HepG2 (cell line): ENCODE results near the gene DYDC2. TPM values are rescaled to one million over a fixed set of nuclear protein-coding genes. Genes with fewer than 3 reads are reported as not detected.

ENCODE experiments used
- ATRX ChIP-seq: sonication (generic); formaldehyde crosslinking; IDR thresholded peaks from 2 replicates; pipeline ENCODE4 v1.4.0; 2020; ENCODE audit warnings: missing genetic modification reagents, borderline replicate concordance
- GATAD2A ChIP-seq: IDR thresholded peaks from 2 replicates; pipeline ENCODE4 v1.6.1; 2016
- GFI1 ChIP-seq: sonication (generic); formaldehyde crosslinking; IDR thresholded peaks from 2 replicates; pipeline ENCODE4 v1.5.0; 2020; ENCODE audit warnings: missing genetic modification reagents, mild to moderate bottlenecking, borderline replicate concordance
- HNRNPH1 ChIP-seq: fragments of 200-400 bp; formaldehyde crosslinking; optimal IDR thresholded peaks from 2 replicates; pipeline ENCODE3; 2017; ENCODE audit warnings: mild to moderate bottlenecking, low read depth, low read length
- MEIS2 ChIP-seq: sonication (generic); formaldehyde crosslinking; IDR thresholded peaks from 2 replicates; pipeline ENCODE4 v1.9.0; 2021; ENCODE audit warnings: mild to moderate bottlenecking, missing genetic modification reagents
- RBM39 ChIP-seq: fragments of 200-400 bp; formaldehyde crosslinking; IDR thresholded peaks from one replicate; pipeline ENCODE4 v1.6.1; 2018; ENCODE audit warnings: antibody characterized with exemption, mild to moderate bottlenecking, low read depth, low read length; ENCODE audit not compliant: poor library complexity, severe bottlenecking
- SRSF4 ChIP-seq: fragments of 200-400 bp; formaldehyde crosslinking; IDR thresholded peaks from one replicate; pipeline ENCODE4 v1.6.1; 2018; ENCODE audit warnings: mild to moderate bottlenecking, low read depth, low read length, moderate library complexity; ENCODE audit not compliant: poor library complexity, severe bottlenecking
- TBP ChIP-seq: sonication (generic); formaldehyde crosslinking; IDR thresholded peaks from 2 replicates; pipeline ENCODE4 v1.5.0; 2020; ENCODE audit warnings: missing genetic modification reagents
- TBX2 ChIP-seq: sonication (generic); formaldehyde crosslinking; IDR thresholded peaks from 2 replicates; pipeline ENCODE4 v1.5.0; 2020; ENCODE audit warnings: missing genetic modification reagents, mild to moderate bottlenecking, borderline replicate concordance
- WIZ ChIP-seq: sonication (generic); formaldehyde crosslinking; IDR thresholded peaks from 2 replicates; pipeline ENCODE4 v1.5.1; 2020; ENCODE audit warnings: mild to moderate bottlenecking, missing genetic modification reagents
- ZBTB20 ChIP-seq: sonication (generic); formaldehyde crosslinking; IDR thresholded peaks from 2 replicates; pipeline ENCODE4 v1.8.1; 2023; ENCODE audit warnings: missing genetic modification reagents, low read depth, mild to moderate bottlenecking, borderline replicate concordance
- ZNF160 ChIP-seq: sonication (generic); formaldehyde crosslinking; IDR thresholded peaks from 2 replicates; pipeline ENCODE4 v1.8.0; 2022; ENCODE audit warnings: mild to moderate bottlenecking, inconsistent platforms, missing genetic modification reagents
- ZNF335 ChIP-seq: sonication (generic); formaldehyde crosslinking; IDR thresholded peaks from 2 replicates; pipeline ENCODE4 v1.4.0; 2020; ENCODE audit warnings: missing genetic modification reagents
- ZNF33B ChIP-seq: sonication (generic); formaldehyde crosslinking; IDR thresholded peaks from 2 replicates; pipeline ENCODE4 v1.5.1; 2020; ENCODE audit warnings: mild to moderate bottlenecking, missing genetic modification reagents
- ZNF468 ChIP-seq: sonication (generic); formaldehyde crosslinking; IDR thresholded peaks from 2 replicates; pipeline ENCODE4 v1.8.0; 2022; ENCODE audit warnings: mild to moderate bottlenecking, moderate library complexity, missing genetic modification reagents
- ZNF777 ChIP-seq: sonication (generic); formaldehyde crosslinking; IDR thresholded peaks from 2 replicates; pipeline ENCODE4 v1.4.0; 2020; ENCODE audit warnings: missing genetic modification reagents
- polyA plus RNA-seq, 8 experiments: library from polyadenylated mRNA; depleted of rRNA in 3 of 8; stranded (reverse) in 7 of 8; unstranded in 1 of 8; fragments of >200 nt; fragmentation: Illumina TruSeq in 4 of 8; extraction: Trizol in 4 of 8; gene quantifications; 2 replicates each; pipeline versions ENCODE4 v1.2.1 to v1.2.3, GENCODE V29; 2011 to 2016; ENCODE audit warnings: low read depth in 4 of 8, missing spikeins in 1 of 8, mixed read lengths in 1 of 8; ENCODE audit not compliant: insufficient read depth in 1 of 8
- total RNA-seq, 5 experiments: library from RNA; depleted of rRNA; stranded (reverse); fragments of >200 nt; fragmentation: Illumina TruSeq; extraction: Trizol; gene quantifications; 2 replicates each; pipeline ENCODE4 v1.2.3, GENCODE V29; 2016; ENCODE audit warnings: low read depth in 1 of 5
- TF ChIP-seq, protein P1 (sequence below): sonication (generic); formaldehyde crosslinking; IDR thresholded peaks from 2 replicates; pipeline ENCODE4 v1.4.0; 2020; ENCODE audit warnings: mild to moderate bottlenecking, low read depth, missing genetic modification reagents
- TF ChIP-seq, protein P2 (sequence below): IDR thresholded peaks from 2 replicates; pipeline ENCODE4 v1.4.0; 2020; ENCODE audit warnings: mild to moderate bottlenecking, missing genetic modification reagents
- TF ChIP-seq, protein P3 (sequence below): sonication (generic); formaldehyde crosslinking; IDR thresholded peaks from 2 replicates; pipeline ENCODE4 v1.5.1; 2020; ENCODE audit warnings: missing genetic modification reagents, mild to moderate bottlenecking, borderline replicate concordance
- TF ChIP-seq, protein P4 (sequence below): sonication (generic); formaldehyde crosslinking; IDR thresholded peaks from 2 replicates; pipeline ENCODE4 v1.4.0; 2020; ENCODE audit warnings: missing genetic modification reagents, low read depth, mild to moderate bottlenecking, borderline replicate concordance
- TF ChIP-seq, protein P5 (sequence below): sonication (generic); formaldehyde crosslinking; IDR thresholded peaks from 2 replicates; pipeline ENCODE4 v1.5.0; 2020; ENCODE audit warnings: missing genetic modification reagents
- TF ChIP-seq, protein P6 (sequence below): IDR thresholded peaks from 2 replicates; pipeline ENCODE4 v1.6.1; 2018; ENCODE audit warnings: missing genetic modification reagents, mild to moderate bottlenecking, missing compliant biosample characterization

DYDC2 gene
- total and polyA plus RNA-seq, 2 of the 13 experiments (the other 11 are each of a cell fraction or from before 2014, with no cell fraction given): 0.98 to 2.3 TPM

DNA sequence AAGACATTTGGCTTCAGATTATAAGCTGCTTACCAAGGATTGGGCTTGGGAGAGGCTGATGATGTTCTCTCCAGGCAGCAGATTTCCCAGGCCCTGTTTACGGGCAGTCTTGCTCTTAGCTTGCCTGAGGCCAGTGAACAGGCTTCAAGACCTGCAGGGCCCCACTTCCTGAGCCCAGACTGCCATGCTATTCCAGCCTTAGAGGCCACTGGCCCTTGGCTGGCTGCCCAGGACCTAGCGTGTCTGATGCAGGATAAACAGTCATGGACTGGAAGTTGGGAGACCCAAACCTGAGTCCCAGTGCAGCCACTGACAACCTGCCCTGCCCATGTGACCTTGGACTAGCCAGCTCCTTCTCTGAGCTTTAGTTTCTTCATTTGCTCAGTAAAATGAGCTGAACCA lies 54.7 kb downstream of the DYDC2 start (continued):
- TF ChIP-seq, protein P1, sequence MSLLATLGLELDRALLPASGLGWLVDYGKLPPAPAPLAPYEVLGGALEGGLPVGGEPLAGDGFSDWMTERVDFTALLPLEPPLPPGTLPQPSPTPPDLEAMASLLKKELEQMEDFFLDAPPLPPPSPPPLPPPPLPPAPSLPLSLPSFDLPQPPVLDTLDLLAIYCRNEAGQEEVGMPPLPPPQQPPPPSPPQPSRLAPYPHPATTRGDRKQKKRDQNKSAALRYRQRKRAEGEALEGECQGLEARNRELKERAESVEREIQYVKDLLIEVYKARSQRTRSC (CRISPR knock-in tag): no peak
- TF ChIP-seq SRSF4: no peak
- peak; percentile 45; the same call in 1 of the 2 replicates for TF ChIP-seq TBX2 (CRISPR knock-in tag)
- no peak for TF ChIP-seq GFI1 (CRISPR knock-in tag)
- TF ChIP-seq, protein P2, sequence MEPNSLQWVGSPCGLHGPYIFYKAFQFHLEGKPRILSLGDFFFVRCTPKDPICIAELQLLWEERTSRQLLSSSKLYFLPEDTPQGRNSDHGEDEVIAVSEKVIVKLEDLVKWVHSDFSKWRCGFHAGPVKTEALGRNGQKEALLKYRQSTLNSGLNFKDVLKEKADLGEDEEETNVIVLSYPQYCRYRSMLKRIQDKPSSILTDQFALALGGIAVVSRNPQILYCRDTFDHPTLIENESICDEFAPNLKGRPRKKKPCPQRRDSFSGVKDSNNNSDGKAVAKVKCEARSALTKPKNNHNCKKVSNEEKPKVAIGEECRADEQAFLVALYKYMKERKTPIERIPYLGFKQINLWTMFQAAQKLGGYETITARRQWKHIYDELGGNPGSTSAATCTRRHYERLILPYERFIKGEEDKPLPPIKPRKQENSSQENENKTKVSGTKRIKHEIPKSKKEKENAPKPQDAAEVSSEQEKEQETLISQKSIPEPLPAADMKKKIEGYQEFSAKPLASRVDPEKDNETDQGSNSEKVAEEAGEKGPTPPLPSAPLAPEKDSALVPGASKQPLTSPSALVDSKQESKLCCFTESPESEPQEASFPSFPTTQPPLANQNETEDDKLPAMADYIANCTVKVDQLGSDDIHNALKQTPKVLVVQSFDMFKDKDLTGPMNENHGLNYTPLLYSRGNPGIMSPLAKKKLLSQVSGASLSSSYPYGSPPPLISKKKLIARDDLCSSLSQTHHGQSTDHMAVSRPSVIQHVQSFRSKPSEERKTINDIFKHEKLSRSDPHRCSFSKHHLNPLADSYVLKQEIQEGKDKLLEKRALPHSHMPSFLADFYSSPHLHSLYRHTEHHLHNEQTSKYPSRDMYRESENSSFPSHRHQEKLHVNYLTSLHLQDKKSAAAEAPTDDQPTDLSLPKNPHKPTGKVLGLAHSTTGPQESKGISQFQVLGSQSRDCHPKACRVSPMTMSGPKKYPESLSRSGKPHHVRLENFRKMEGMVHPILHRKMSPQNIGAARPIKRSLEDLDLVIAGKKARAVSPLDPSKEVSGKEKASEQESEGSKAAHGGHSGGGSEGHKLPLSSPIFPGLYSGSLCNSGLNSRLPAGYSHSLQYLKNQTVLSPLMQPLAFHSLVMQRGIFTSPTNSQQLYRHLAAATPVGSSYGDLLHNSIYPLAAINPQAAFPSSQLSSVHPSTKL: peak; percentile 72
- TF ChIP-seq ZBTB20: no peak
- TF ChIP-seq ZNF777: no peak
- no peak for TF ChIP-seq HNRNPH1
- TF ChIP-seq ZNF335 (CRISPR knock-in tag): no peak
- TF ChIP-seq ZNF33B (CRISPR knock-in tag): no peak
- no peak for TF ChIP-seq ZNF468 (CRISPR knock-in tag)
- no peak for TF ChIP-seq TBP
- no peak for TF ChIP-seq RBM39
- TF ChIP-seq, protein P3, sequence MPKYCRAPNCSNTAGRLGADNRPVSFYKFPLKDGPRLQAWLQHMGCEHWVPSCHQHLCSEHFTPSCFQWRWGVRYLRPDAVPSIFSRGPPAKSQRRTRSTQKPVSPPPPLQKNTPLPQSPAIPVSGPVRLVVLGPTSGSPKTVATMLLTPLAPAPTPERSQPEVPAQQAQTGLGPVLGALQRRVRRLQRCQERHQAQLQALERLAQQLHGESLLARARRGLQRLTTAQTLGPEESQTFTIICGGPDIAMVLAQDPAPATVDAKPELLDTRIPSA: no peak
- no peak for TF ChIP-seq MEIS2
- TF ChIP-seq, protein P4, sequence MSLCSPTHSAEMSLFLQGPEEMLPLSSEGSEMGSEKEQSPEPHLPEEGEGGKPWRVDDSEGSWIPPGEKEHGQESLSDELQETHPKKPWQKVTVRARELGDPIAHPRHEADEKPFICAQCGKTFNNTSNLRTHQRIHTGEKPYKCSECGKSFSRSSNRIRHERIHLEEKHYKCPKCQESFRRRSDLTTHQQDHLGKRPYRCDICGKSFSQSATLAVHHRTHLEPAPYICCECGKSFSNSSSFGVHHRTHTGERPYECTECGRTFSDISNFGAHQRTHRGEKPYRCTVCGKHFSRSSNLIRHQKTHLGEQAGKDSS (CRISPR knock-in tag): no peak
- TF ChIP-seq, protein P5, sequence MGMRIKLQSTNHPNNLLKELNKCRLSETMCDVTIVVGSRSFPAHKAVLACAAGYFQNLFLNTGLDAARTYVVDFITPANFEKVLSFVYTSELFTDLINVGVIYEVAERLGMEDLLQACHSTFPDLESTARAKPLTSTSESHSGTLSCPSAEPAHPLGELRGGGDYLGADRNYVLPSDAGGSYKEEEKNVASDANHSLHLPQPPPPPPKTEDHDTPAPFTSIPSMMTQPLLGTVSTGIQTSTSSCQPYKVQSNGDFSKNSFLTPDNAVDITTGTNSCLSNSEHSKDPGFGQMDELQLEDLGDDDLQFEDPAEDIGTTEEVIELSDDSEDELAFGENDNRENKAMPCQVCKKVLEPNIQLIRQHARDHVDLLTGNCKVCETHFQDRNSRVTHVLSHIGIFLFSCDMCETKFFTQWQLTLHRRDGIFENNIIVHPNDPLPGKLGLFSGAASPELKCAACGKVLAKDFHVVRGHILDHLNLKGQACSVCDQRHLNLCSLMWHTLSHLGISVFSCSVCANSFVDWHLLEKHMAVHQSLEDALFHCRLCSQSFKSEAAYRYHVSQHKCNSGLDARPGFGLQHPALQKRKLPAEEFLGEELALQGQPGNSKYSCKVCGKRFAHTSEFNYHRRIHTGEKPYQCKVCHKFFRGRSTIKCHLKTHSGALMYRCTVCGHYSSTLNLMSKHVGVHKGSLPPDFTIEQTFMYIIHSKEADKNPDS: no peak
- no peak for TF ChIP-seq ATRX
- TF ChIP-seq ZNF160 (CRISPR knock-in tag): no peak
- TF ChIP-seq, protein P6, sequence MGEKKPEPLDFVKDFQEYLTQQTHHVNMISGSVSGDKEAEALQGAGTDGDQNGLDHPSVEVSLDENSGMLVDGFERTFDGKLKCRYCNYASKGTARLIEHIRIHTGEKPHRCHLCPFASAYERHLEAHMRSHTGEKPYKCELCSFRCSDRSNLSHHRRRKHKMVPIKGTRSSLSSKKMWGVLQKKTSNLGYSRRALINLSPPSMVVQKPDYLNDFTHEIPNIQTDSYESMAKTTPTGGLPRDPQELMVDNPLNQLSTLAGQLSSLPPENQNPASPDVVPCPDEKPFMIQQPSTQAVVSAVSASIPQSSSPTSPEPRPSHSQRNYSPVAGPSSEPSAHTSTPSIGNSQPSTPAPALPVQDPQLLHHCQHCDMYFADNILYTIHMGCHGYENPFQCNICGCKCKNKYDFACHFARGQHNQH (CRISPR knock-in tag): no peak
- TF ChIP-seq GATAD2A (CRISPR knock-in tag): peak; percentile 75
- no peak for TF ChIP-seq WIZ (CRISPR knock-in tag)
